Trophoblast cell (in vitro differentiated cells and primary cell): ENCODE results near the gene RASSF10.

Experiments used
- DNase-seq, 2 donors: peaks; one replicate each; pipeline ENCODE4 v3.0.0-alpha.2; 2016
- H2AFZ ChIP-seq: 2 replicates; pipeline ENCODE4 v1.6.1; 2013; ENCODE audit warnings: low read length, moderate library complexity, mild to moderate bottlenecking; ENCODE audit not compliant: insufficient read depth, poor library complexity
- H2AK5ac ChIP-seq: 2 replicates; pipeline ENCODE4 v1.6.1; 2013; ENCODE audit warnings: mild to moderate bottlenecking, low read length
- H2BK120ac ChIP-seq: 2 replicates; pipeline ENCODE4 v1.6.1; 2013; ENCODE audit warnings: low read length, mild to moderate bottlenecking, moderate library complexity; ENCODE audit not compliant: insufficient read depth, poor library complexity
- H2BK12ac ChIP-seq: 2 replicates; pipeline ENCODE4 v1.6.1; 2013; ENCODE audit warnings: mild to moderate bottlenecking, low read length, moderate library complexity
- H2BK5ac ChIP-seq: 2 replicates; pipeline ENCODE4 v1.6.1; 2013; ENCODE audit warnings: low read length, low read depth, moderate library complexity, mild to moderate bottlenecking; ENCODE audit not compliant: poor library complexity
- H3K14ac ChIP-seq: 2 replicates; pipeline ENCODE4 v1.6.1; 2013; ENCODE audit warnings: mild to moderate bottlenecking, low read length
- H3K18ac ChIP-seq: 2 replicates; pipeline ENCODE4 v1.6.1; 2013; ENCODE audit warnings: mild to moderate bottlenecking, low read length
- H3K23ac ChIP-seq: 2 replicates; pipeline ENCODE4 v1.6.1; 2013; ENCODE audit warnings: low read length
- H3K27ac ChIP-seq: 2 replicates; pipeline ENCODE4 v1.5.1; 2013; ENCODE audit warnings: low read depth, mild to moderate bottlenecking, inconsistent platforms, low read length, moderate library complexity
- H3K27me3 ChIP-seq: 2 replicates; pipeline ENCODE4 v1.6.1; 2013; ENCODE audit warnings: inconsistent platforms, mild to moderate bottlenecking, low read length, moderate library complexity; ENCODE audit not compliant: insufficient read depth
- H3K36me3 ChIP-seq, 2 experiments: 1 replicate in 1 of 2; 2 replicates in 1 of 2; pipeline ENCODE4 v1.6.1; 2013; ENCODE audit warnings: low read length in 2 of 2, mild to moderate bottlenecking in 2 of 2, moderate library complexity in 1 of 2; ENCODE audit not compliant: insufficient read depth in 2 of 2, control insufficient read depth in 1 of 2
- H3K4ac ChIP-seq: 2 replicates; pipeline ENCODE4 v1.6.1; 2013; ENCODE audit warnings: low read depth, mild to moderate bottlenecking, low read length, moderate library complexity
- H3K4me1 ChIP-seq, 2 experiments: 1 replicate in 1 of 2; 2 replicates in 1 of 2; pipeline ENCODE4 v1.6.1; 2013; ENCODE audit warnings: low read length in 2 of 2, mild to moderate bottlenecking in 2 of 2, moderate library complexity in 1 of 2; ENCODE audit not compliant: insufficient read depth in 2 of 2, control insufficient read depth in 1 of 2
- H3K4me2 ChIP-seq: 2 replicates; pipeline ENCODE4 v1.6.1; 2013; ENCODE audit warnings: inconsistent platforms, mild to moderate bottlenecking, low read length, moderate library complexity
- H3K4me3 ChIP-seq: 2 replicates; pipeline ENCODE4 v1.5.1; 2013; ENCODE audit warnings: mild to moderate bottlenecking, low read depth, low read length, inconsistent platforms
- H3K79me1 ChIP-seq: one replicate; pipeline ENCODE4 v1.6.1; 2013; ENCODE audit warnings: low read length
- H3K79me2 ChIP-seq: 2 replicates; pipeline ENCODE4 v1.6.1; 2013; ENCODE audit warnings: low read length, mild to moderate bottlenecking; ENCODE audit not compliant: control insufficient read depth, insufficient read depth, poor library complexity
- H3K9ac ChIP-seq: 2 replicates; pipeline ENCODE4 v1.6.1; 2013; ENCODE audit warnings: mild to moderate bottlenecking, low read length
- H3K9me3 ChIP-seq: 2 replicates; pipeline ENCODE4 v1.6.1; 2013; ENCODE audit warnings: low read depth, mild to moderate bottlenecking, control low read depth, inconsistent platforms, low read length; ENCODE audit not compliant: insufficient read depth
- H4K12ac ChIP-seq: 2 replicates; pipeline ENCODE4 v1.6.1; 2013; ENCODE audit warnings: low read depth, mild to moderate bottlenecking, low read length, moderate library complexity
- H4K8ac ChIP-seq: 2 replicates; pipeline ENCODE4 v1.6.1; 2013; ENCODE audit warnings: low read depth, mild to moderate bottlenecking, low read length, moderate library complexity
- H4K91ac ChIP-seq: one replicate; pipeline ENCODE4 v1.6.1; 2013; ENCODE audit warnings: low read depth, mild to moderate bottlenecking, low read length, moderate library complexity
- WGBS: extraction: QIAGEN DNeasy Blood & Tissue Kit; methylation state at CpG from one replicate; pipeline ENCODE4 v1.1.7; 2013; ENCODE audit warnings: missing lambda C conversion rate; ENCODE audit not compliant: insufficient read length, insufficient coverage; ENCODE audit errors: extremely low coverage; 5-methylcytosine and 5-hydroxymethylcytosine counted together

RASSF10 gene

GRCh38 chr11:13047884-13048283 is 38.8 kb downstream of the RASSF10 start:
- H2AFZ ChIP-seq = no peak overlapping the region
- no peak overlapping the region for H2BK5ac ChIP-seq
- no peak overlapping the region for H4K91ac ChIP-seq
- no peak for DNase-seq
- H3K36me3 ChIP-seq = no peaks in the 10 kb centered on the region
- H3K23ac ChIP-seq = no peak overlapping the region
- no peak overlapping the region for H2BK12ac ChIP-seq
- H3K79me2 ChIP-seq = no peaks in the 10 kb centered on the region
- H3K4ac ChIP-seq = no peak overlapping the region
- H3K4me2 ChIP-seq = no peak overlapping the region
- no peak overlapping the region for H4K8ac ChIP-seq
- no peak overlapping the region for H3K27ac ChIP-seq
- peaks cover 6 to 7% of the 10 kb centered on the region in 2 experiments for H3K4me1 ChIP-seq
- no peak overlapping the region for H3K14ac ChIP-seq
- no peak overlapping the region for H2BK120ac ChIP-seq
- no peak overlapping the region for H2AK5ac ChIP-seq
- H3K4me3 ChIP-seq = no peak overlapping the region
- H3K18ac ChIP-seq = no peak overlapping the region
- no peak overlapping the region for H3K9ac ChIP-seq
- no peaks in the 10 kb centered on the region for H3K27me3 ChIP-seq
- H4K12ac ChIP-seq = no peak overlapping the region
- no CpG with 5 or more reads among the region's 4 CpGs for WGBS
- peaks cover 1% of the 10 kb centered on the region for H3K79me1 ChIP-seq
- no peaks in the 10 kb centered on the region for H3K9me3 ChIP-seq

- no peaks in the 10 kb centered on the region for H3K79me2 ChIP-seq
- no peak overlapping the region for H2AK5ac ChIP-seq
- no peak overlapping the region for H4K8ac ChIP-seq
- H3K4me2 ChIP-seq = no peak overlapping the region
- peaks cover 6% of the 10 kb centered on the region in 2 experiments for H3K4me1 ChIP-seq
- H3K9me3 ChIP-seq = no peaks in the 10 kb centered on the region
- H2BK120ac ChIP-seq = peak overlapping the region; percentile 54
- no peaks in the 10 kb centered on the region for H3K36me3 ChIP-seq
- no peak overlapping the region for H3K4me3 ChIP-seq
- peak in 1 of 2 donors; percentile 31 for DNase-seq
- no peak overlapping the region for H3K18ac ChIP-seq
- H3K14ac ChIP-seq = no peak overlapping the region
- no peak overlapping the region for H2BK5ac ChIP-seq
- no peak overlapping the region for H4K91ac ChIP-seq
- no peak overlapping the region for H2AFZ ChIP-seq
- no peak overlapping the region for H4K12ac ChIP-seq
- no peak overlapping the region for H3K4ac ChIP-seq
- no peak overlapping the region for H3K9ac ChIP-seq
- H2BK12ac ChIP-seq = no peak overlapping the region
- H3K27ac ChIP-seq = peak overlapping the region; percentile 41
- H3K27me3 ChIP-seq = no peaks in the 10 kb centered on the region
- no CpG with 5 or more reads among the region's 2 CpGs for WGBS
- H3K23ac ChIP-seq = no peak overlapping the region
- peaks cover 1% of the 10 kb centered on the region for H3K79me1 ChIP-seq
Observed at GRCh38 chr11:13051257-13051656, 42.1 kb downstream of the RASSF10 start.

GRCh38 chr11:13052130-13052571 is 43.0 kb downstream of the RASSF10 start:
- H3K4ac ChIP-seq = no peak overlapping the region
- no peaks in the 10 kb centered on the region for H3K9me3 ChIP-seq
- no CpG with 5 or more reads among the region's 5 CpGs for WGBS
- no peak overlapping the region for H4K12ac ChIP-seq
- H3K4me1 ChIP-seq = peaks cover 6% of the 10 kb centered on the region in 2 experiments
- DNase-seq = peak; percentile 74 to 94
- no peak overlapping the region for H2BK5ac ChIP-seq
- peaks cover 1% of the 10 kb centered on the region for H3K79me1 ChIP-seq
- H3K27me3 ChIP-seq = no peaks in the 10 kb centered on the region
- H3K27ac ChIP-seq = no peak overlapping the region
- H2AK5ac ChIP-seq = no peak overlapping the region
- H3K4me2 ChIP-seq = peak overlapping the region; percentile 35
- H4K8ac ChIP-seq = no peak overlapping the region
- H3K4me3 ChIP-seq = no peak overlapping the region
- H3K79me2 ChIP-seq = no peaks in the 10 kb centered on the region
- no peak overlapping the region for H3K23ac ChIP-seq
- no peak overlapping the region for H3K9ac ChIP-seq
- H2BK12ac ChIP-seq = no peak overlapping the region
- H3K18ac ChIP-seq = no peak overlapping the region
- H2BK120ac ChIP-seq = no peak overlapping the region
- no peak overlapping the region for H2AFZ ChIP-seq
- no peak overlapping the region for H3K14ac ChIP-seq
- no peaks in the 10 kb centered on the region for H3K36me3 ChIP-seq
- no peak overlapping the region for H4K91ac ChIP-seq

- Histone ChIP-seq H2BK120ac (no peak overlapping the region), H3K4me3 (no peak overlapping the region), H4K12ac (no peak overlapping the region), H3K27ac (no peak overlapping the region), H4K8ac (no peak overlapping the region), H3K9ac (no peak overlapping the region), H3K27me3 (no peaks in the 10 kb centered on the region), H3K4me2 (no peak overlapping the region), H3K4ac (no peak overlapping the region), H3K18ac (no peak overlapping the region), H3K79me1 (peaks cover 1% of the 10 kb centered on the region), H2BK5ac (no peak overlapping the region), H4K91ac (no peak overlapping the region), H3K36me3 (no peaks in the 10 kb centered on the region), H3K14ac (no peak overlapping the region), H2AFZ (no peak overlapping the region), H2BK12ac (peak overlapping the region; percentile 18), H2AK5ac (peak overlapping the region; percentile 59), H3K23ac (no peak overlapping the region), H3K9me3 (no peaks in the 10 kb centered on the region), H3K4me1 (peaks cover 6% of the 10 kb centered on the region in 2 experiments), H3K79me2 (no peaks in the 10 kb centered on the region)
- WGBS = no CpG with 5 or more reads among the region's 6 CpGs
- peak in 1 of 2 donors; percentile 54 for DNase-seq
Observed at GRCh38 chr11:13053255-13053917, 44.3 kb downstream of the RASSF10 start.
